Measurements from ENCODE around the gene RTN4RL1.

RTN4RL1 gene

GRCh38 chr17:1940810-1941185 is 84.3 kb downstream of the RTN4RL1 start:
- no peaks in the 10 kb centered on the region for H3K4me1 ChIP-seq
- in situ Hi-C loops (cut with MboI; ENCODE audit: low sequenced_read_pairs): no loop called here
- no peak for DNase-seq (ENCODE audit: low spot score in 2 of 2)
- no peaks in the 10 kb centered on the region for H3K36me3 ChIP-seq (replicated peaks)
- no peak overlapping the region for H3K4me3 ChIP-seq
- no peaks in the 10 kb centered on the region for H3K27me3 ChIP-seq (ENCODE audit: low read depth)
- H3K9me3 ChIP-seq: no peaks in the 10 kb centered on the region

DNA sequence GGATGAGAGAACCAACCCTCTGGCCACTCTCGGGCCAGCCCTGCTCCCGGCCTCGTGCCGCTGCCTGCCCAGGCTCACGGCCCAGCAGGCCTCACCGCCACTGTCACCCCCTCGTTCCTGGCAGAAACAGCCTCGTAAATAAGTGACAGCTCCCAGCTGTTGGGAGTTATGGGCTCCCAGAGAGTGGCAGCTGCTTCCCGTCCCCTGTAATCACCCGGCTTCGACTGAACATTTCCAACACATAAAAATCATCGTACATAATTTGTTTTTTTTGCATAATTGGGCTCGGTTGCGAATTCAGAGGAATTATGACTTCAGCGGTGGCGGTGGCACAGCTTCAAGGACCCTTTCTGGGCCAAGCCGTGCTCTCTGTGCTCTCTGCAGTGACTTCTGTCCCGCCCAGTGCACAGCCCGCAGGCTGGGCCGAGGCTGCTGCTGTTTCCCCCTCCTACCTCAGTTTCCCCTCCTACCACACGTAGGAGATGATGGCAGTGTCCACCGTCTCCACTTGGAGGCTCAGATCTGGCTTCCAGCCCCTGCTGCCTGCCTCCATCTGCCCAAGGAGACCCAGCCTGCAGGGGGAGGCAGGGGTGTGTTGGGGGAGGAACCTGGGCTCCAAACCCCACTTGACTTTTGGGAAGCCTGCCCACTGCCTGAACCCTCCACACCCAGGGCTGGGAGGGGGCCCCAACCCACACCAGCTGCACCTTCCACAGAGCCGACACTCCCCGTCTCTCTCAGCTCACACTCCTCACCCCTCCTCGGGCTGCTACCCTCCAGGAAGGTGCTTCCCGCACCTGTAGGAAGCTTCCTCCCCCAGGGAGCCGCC is 84.9 kb downstream of the RTN4RL1 start:
- in situ Hi-C loops (cut with MboI; ENCODE audit: low sequenced_read_pairs): no loop called here
- Histone ChIP-seq H3K9me3 (no peaks in the 10 kb centered on the region), H3K4me3 (no peak overlapping the region), H3K36me3 (replicated peaks) (no peaks in the 10 kb centered on the region), H3K4me1 (no peaks in the 10 kb centered on the region), H3K27me3 (ENCODE audit: low read depth) (no peaks in the 10 kb centered on the region)
- DNase-seq (ENCODE audit: low spot score in 2 of 2): no peak

GRCh38 chr17:1937461-1937860 is 87.7 kb downstream of the RTN4RL1 start:
- no peaks in the 10 kb centered on the region for H3K36me3 ChIP-seq (replicated peaks)
- no peaks in the 10 kb centered on the region for H3K27me3 ChIP-seq (ENCODE audit: low read depth)

GRCh38 chr17:1936766-1937165 is 88.4 kb downstream of the RTN4RL1 start:
- in situ Hi-C loops (cut with MboI; ENCODE audit: low sequenced_read_pairs): no loop called here
- no peaks in the 10 kb centered on the region for H3K9me3 ChIP-seq
- no peak overlapping the region for H3K4me3 ChIP-seq
- H3K4me1 ChIP-seq: no peaks in the 10 kb centered on the region
- H3K36me3 ChIP-seq (replicated peaks): no peaks in the 10 kb centered on the region
- no peaks in the 10 kb centered on the region for H3K27me3 ChIP-seq (ENCODE audit: low read depth)
- no peak for DNase-seq (ENCODE audit: low spot score in 2 of 2)

More at GRCh38 chr17:1937461-1937860, 87.7 kb downstream of the RTN4RL1 start:
- in situ Hi-C loops (cut with MboI; ENCODE audit: low sequenced_read_pairs): no loop called here
- no peak overlapping the region for H3K4me3 ChIP-seq
- no peak for DNase-seq (ENCODE audit: low spot score in 2 of 2)
- no peaks in the 10 kb centered on the region for H3K9me3 ChIP-seq
- no peaks in the 10 kb centered on the region for H3K4me1 ChIP-seq

DNA sequence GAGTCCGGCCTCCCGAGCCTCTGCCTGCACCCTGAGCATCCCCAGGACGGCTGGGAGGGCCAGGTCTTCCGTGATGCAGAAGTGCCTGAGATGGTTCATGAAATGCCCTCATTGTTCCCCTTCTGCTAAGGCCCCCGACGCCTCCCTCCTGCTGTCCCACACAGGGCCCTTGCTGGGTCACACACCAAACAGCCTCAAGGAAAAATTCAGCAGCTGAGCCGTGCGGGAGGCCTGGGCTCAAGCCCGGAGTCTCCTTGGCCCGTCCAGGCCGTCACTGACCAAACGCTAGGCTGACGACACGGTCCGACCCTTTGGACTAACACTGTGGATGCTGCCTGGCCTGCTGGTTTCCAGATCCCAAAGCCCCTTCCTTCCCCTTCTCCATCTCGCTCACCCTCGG is 90.2 kb downstream of the RTN4RL1 start:
- DNase-seq (ENCODE audit: low spot score in 2 of 2): no peak
- in situ Hi-C loops (cut with MboI; ENCODE audit: low sequenced_read_pairs): no loop called here
- Histone ChIP-seq H3K4me3 (no peak overlapping the region), H3K36me3 (replicated peaks) (no peaks in the 10 kb centered on the region), H3K4me1 (no peaks in the 10 kb centered on the region), H3K9me3 (no peaks in the 10 kb centered on the region), H3K27me3 (ENCODE audit: low read depth) (no peaks in the 10 kb centered on the region)

- Histone ChIP-seq H3K9me3 (no peaks in the 10 kb centered on the region), H3K27me3 (ENCODE audit: low read depth) (no peaks in the 10 kb centered on the region), H3K4me1 (no peaks in the 10 kb centered on the region), H3K36me3 (replicated peaks) (no peaks in the 10 kb centered on the region), H3K4me3 (no peak overlapping the region)
- in situ Hi-C loops (cut with MboI; ENCODE audit: low sequenced_read_pairs): no loop called here
- no peak for DNase-seq (ENCODE audit: low spot score in 2 of 2)
Observed at GRCh38 chr17:1933875-1934715, 91.0 kb downstream of the RTN4RL1 start.

DNA sequence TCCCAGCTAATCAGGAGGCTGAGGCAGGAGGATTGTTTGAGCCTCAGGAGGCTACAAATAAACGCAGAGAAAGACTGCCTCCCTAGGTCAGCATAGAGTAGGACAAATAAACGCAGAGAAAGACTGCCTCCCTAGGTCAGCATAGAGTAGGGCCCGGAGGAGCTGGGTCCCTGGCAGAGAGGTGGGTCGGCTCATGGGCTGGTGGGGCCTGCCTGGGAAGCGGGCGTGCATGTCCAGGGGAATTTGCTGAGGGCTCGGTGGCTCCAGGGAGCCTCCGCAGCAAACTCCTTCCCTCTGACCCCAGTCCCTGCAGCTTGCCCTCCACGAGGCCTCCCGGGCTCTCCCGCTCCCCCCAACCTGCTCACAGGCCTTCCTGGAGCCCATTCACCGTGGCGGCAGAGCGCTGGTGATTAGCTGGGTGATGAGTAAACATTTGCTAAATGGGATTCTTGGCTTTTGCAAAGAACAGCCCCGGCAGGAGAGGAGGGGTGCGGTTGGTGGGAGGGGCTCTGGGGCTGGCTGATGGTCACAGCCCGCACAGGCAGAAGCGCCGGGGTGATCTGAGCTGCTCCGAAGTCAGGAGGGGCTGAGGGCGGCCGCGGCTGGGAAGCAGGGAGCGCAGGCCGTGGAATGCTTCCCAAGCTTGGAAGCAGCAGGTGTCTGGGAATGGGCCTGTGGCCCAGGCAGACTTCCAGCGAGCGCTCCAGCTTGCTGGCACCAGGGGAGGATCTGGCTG is 93.1 kb downstream of the RTN4RL1 start:
- no peaks in the 10 kb centered on the region for H3K9me3 ChIP-seq
- H3K4me3 ChIP-seq: no peak overlapping the region
- in situ Hi-C loops (cut with MboI; ENCODE audit: low sequenced_read_pairs): no loop called here
- no peaks in the 10 kb centered on the region for H3K27me3 ChIP-seq (ENCODE audit: low read depth)
- H3K36me3 ChIP-seq (replicated peaks): no peaks in the 10 kb centered on the region
- no peaks in the 10 kb centered on the region for H3K4me1 ChIP-seq
- DNase-seq (ENCODE audit: low spot score in 2 of 2): peak in 1 of 2 experiments; percentile 56

DNA sequence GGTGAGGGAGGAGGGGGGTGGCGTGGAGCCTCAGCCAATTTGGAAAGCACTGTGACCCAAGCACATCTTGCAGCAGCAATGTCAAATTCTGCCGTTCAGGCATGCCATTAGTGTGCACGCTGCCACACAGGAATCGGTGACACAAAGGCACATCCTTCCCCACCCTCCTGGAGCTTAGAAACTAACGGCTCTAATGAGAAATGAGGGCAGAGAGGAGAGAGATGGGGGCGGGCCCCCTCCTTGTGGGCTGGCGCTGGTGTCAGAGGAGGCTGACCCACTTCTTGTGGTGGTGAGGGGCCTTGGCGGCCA is 94.8 kb downstream of the RTN4RL1 start:
- H3K4me3 ChIP-seq: no peak overlapping the region
- in situ Hi-C loops (cut with MboI; ENCODE audit: low sequenced_read_pairs): no loop called here
- H3K36me3 ChIP-seq (replicated peaks): no peaks in the 10 kb centered on the region
- no peaks in the 10 kb centered on the region for H3K27me3 ChIP-seq (ENCODE audit: low read depth)
- H3K4me1 ChIP-seq: no peaks in the 10 kb centered on the region
- DNase-seq (ENCODE audit: low spot score in 2 of 2): no peak
- no peaks in the 10 kb centered on the region for H3K9me3 ChIP-seq

DNA sequence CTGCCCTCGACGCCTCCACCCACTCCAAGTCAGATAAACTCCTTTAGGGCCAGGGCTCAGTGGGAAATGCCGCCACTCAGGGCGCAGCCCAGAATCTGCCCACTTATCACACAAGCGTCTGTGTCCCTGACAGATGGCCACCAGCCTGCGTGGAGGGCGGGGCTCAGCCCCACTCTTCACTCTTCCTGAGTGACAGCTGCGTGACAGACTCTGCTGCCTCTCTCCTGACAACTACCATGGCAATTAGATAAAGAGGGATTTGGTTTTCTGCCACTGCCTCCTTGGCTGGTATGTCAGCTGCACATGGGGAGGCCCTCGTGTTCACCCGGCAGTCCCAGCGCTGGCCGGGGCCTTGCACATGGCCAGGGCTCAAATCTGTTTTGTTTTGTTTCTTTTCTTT is 96.2 kb downstream of the RTN4RL1 start:
- Histone ChIP-seq H3K9me3 (no peaks in the 10 kb centered on the region), H3K27me3 (ENCODE audit: low read depth) (no peaks in the 10 kb centered on the region), H3K4me3 (no peak overlapping the region), H3K4me1 (no peaks in the 10 kb centered on the region), H3K36me3 (replicated peaks) (no peaks in the 10 kb centered on the region)
- in situ Hi-C loops (cut with MboI; ENCODE audit: low sequenced_read_pairs): no loop called here
- no peak for DNase-seq (ENCODE audit: low spot score in 2 of 2)

DNA sequence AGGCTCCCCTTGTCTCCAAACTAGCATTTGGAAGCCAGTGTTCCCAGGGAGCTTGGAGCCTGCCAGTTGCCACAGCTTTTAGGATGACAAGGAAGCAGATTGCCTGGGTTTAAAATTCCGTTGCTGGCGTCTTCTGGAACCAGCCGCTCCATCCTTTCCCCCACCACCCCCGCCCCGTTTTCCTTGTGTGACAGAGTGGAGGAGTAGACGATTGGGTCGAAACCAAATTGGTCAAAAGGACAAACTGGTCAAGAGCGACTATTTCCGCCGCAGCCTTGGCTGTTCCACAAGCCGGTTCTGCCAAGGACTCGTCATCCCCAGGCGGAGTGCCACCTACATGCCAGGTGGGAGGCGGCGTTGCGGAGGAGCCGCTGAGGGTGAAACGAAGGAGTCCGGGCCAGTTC is 104.2 kb downstream of the RTN4RL1 start:
- Histone ChIP-seq H3K4me1 (no peaks in the 10 kb centered on the region), H3K36me3 (replicated peaks) (no peaks in the 10 kb centered on the region), H3K4me3 (no peak overlapping the region), H3K9me3 (no peaks in the 10 kb centered on the region), H3K27me3 (ENCODE audit: low read depth) (no peaks in the 10 kb centered on the region)
- in situ Hi-C loops (cut with MboI; ENCODE audit: low sequenced_read_pairs): no loop called here
- no peak for DNase-seq (ENCODE audit: low spot score in 2 of 2)

GRCh38 chr17:1919201-1919600 is 105.9 kb downstream of the RTN4RL1 start:
- H3K4me1 ChIP-seq: no peaks in the 10 kb centered on the region
- in situ Hi-C loops (cut with MboI; ENCODE audit: low sequenced_read_pairs): no loop called here
- no peaks in the 10 kb centered on the region for H3K36me3 ChIP-seq (replicated peaks)
- no peak overlapping the region for H3K4me3 ChIP-seq
- no peaks in the 10 kb centered on the region for H3K9me3 ChIP-seq
- DNase-seq (ENCODE audit: low spot score in 2 of 2): no peak
- H3K27me3 ChIP-seq (ENCODE audit: low read depth): no peaks in the 10 kb centered on the region

DNA sequence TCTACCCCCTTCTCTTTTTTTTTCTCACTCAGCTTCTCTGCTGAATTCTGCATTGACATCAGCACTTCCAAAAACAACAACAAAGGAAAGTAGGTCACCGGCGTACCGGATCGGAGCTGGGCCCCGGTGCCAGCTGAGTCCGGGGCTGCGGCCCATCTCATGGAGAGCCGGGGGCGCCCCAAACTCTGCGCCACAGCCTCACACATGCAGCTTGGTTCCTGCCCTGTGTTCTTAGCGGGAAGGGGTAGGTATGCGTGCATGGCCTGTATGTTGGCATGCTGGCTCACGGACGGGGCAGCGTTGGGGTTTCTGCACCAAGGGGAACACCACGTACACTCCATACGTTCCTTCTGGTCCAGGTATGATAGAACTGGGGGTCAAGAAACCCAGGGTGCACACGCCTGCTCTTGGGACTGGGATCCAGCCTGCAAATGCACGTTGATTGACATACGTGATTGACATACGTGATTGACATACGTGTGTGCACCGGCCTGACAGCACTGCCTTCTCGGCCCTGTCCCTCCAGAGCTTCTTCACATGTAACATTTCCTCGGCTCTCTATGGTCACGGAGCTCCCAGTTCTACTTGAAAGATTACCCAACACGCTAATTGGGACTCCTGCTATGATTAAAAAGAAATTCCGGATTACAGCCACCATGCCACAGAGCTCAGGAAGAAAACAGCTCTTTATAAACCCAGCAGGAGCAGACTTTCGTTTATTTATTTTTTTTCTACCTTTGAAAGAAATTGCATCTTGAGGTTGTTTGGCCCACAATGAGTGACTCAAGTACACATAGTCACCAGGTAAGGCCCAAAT is 106.6 kb downstream of the RTN4RL1 start:
- Histone ChIP-seq H3K27me3 (ENCODE audit: low read depth) (no peaks in the 10 kb centered on the region), H3K36me3 (replicated peaks) (no peaks in the 10 kb centered on the region), H3K4me3 (no peak overlapping the region), H3K4me1 (no peaks in the 10 kb centered on the region), H3K9me3 (no peaks in the 10 kb centered on the region)
- in situ Hi-C loops (cut with MboI; ENCODE audit: low sequenced_read_pairs): no loop called here
- no peak for DNase-seq (ENCODE audit: low spot score in 2 of 2)

DNA sequence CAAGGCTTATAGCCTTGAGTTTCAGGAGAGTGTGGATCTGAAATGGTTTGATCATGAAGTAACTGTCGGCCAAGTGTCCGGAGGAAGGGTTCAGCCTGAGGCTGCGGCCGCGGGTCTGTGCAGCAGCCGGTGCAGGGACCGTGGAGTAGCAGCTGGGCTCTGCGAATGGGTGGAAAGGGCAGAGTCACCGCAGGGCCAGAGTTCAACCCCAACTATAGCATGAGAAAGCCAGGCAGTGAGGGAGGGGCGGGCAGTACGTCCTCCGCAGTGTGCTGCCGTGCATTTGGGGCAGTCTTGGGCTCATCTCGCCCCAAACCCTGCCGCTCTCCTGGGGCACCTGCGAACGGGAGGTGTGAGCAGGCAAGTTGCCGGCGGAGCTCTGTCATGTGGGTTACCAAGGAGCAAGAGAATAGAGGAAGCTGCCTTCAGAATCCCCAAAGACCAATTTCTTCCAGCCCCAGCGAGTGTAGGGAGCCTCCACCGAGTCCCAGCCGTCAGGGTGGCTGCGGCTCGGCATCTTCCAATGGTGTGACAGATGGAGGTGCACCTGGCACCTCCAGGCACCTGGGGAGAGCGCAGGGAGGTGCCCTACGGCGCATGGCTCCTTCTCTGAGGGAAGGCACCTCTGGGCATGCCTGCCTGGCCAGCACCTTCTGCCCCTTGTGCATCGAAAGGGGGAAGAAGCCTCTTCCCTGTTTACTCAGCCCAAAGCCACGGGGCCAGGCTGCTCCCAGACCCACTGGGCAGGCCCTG is 108.0 kb downstream of the RTN4RL1 start:
- H3K27me3 ChIP-seq (ENCODE audit: low read depth): no peaks in the 10 kb centered on the region
- no peak for DNase-seq (ENCODE audit: low spot score in 2 of 2)
- in situ Hi-C loops (cut with MboI; ENCODE audit: low sequenced_read_pairs): no loop called here

More for the DNA sequence above, 108.0 kb downstream of the RTN4RL1 start:
- no peaks in the 10 kb centered on the region for H3K4me1 ChIP-seq
- H3K36me3 ChIP-seq (replicated peaks): no peaks in the 10 kb centered on the region
- H3K4me3 ChIP-seq: no peak overlapping the region
- H3K9me3 ChIP-seq: no peaks in the 10 kb centered on the region

Data from HAP-1 (cell line).